HCT116 (cell line): ENCODE measurements around the gene MYBPC1.
A peak's percentile ranks its signal among the peaks of the same experiment; 100 is the strongest.

Experiments
- EZH2 ChIP-seq: fragments of 200-600 bp; sonication (generic); IDR thresholded peaks from 2 replicates; pipeline ENCODE4 v1.6.1; 2017; ENCODE audit warnings: antibody characterized with exemption, mixed run types
- MAX ChIP-seq: IDR thresholded peaks from 2 replicates; pipeline ENCODE4 v1.6.1; 2012
- POLR2AphosphoS5 ChIP-seq: IDR thresholded peaks from 2 replicates; pipeline ENCODE4 v1.6.1; 2011; ENCODE audit warnings: mild to moderate bottlenecking, low read depth, low read length, moderate library complexity
- RAD21 ChIP-seq: IDR thresholded peaks from 2 replicates; pipeline ENCODE4 v1.6.1; 2012; ENCODE audit warnings: low read depth, mild to moderate bottlenecking
- ZFX ChIP-seq: fragments of 450-650 bp; IDR thresholded peaks from 2 replicates; pipeline ENCODE4 v1.6.1; 2017
- TF ChIP-seq, protein P1 (sequence below), 3 experiments: fragments of 200-600 bp in 1 of 3; sonication (generic) in 1 of 3; IDR thresholded peaks in 2 of 3; conservative IDR thresholded peaks in 1 of 3; 2 replicates each; pipeline ENCODE4 v1.5.1; 2012 to 2017; ENCODE audit warnings: low read depth in 2 of 3, low read length in 2 of 3, antibody characterized with exemption in 1 of 3, borderline replicate concordance in 1 of 3, control low read depth in 1 of 3, mild to moderate bottlenecking in 1 of 3, mixed read lengths in 1 of 3, mixed run types in 1 of 3, moderate library complexity in 1 of 3; ENCODE audit not compliant: insufficient read depth in 1 of 3

GRCh38 chr12:101697197-101697929, 102.6 kb downstream of the MYBPC1 start, which contains the start of gene CHPT1:
- TF ChIP-seq POLR2AphosphoS5 (peak; percentile 74), RAD21 (no peak), EZH2 (no peak), MAX (no peak; the same call in 1 of the 2 replicates), ZFX (peak; percentile 93)
- TF ChIP-seq, protein P1, sequence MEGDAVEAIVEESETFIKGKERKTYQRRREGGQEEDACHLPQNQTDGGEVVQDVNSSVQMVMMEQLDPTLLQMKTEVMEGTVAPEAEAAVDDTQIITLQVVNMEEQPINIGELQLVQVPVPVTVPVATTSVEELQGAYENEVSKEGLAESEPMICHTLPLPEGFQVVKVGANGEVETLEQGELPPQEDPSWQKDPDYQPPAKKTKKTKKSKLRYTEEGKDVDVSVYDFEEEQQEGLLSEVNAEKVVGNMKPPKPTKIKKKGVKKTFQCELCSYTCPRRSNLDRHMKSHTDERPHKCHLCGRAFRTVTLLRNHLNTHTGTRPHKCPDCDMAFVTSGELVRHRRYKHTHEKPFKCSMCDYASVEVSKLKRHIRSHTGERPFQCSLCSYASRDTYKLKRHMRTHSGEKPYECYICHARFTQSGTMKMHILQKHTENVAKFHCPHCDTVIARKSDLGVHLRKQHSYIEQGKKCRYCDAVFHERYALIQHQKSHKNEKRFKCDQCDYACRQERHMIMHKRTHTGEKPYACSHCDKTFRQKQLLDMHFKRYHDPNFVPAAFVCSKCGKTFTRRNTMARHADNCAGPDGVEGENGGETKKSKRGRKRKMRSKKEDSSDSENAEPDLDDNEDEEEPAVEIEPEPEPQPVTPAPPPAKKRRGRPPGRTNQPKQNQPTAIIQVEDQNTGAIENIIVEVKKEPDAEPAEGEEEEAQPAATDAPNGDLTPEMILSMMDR (IDR thresholded peaks at IDR 0.05 in 2 of 3, conservative IDR thresholded peaks at IDR 0.05 in 1 of 3; ENCODE audit: borderline replicate concordance in 1 of 3, insufficient read depth in 1 of 3, low read depth in 2 of 3, low read length in 2 of 3): no peak
